WTC11 (cell line): ENCODE data around the gene PHAF1. TPM values are rescaled to one million over a fixed set of nuclear protein-coding genes. Genes with fewer than 3 reads are reported as not detected.
A peak's percentile ranks its signal among the peaks of the same experiment; 100 is the strongest.

Source experiments
- ATAC-seq: fragments of 200-7000 bp; cut with Tn5 transposase; 2 replicates; pipeline ENCODE4 v1.10.0; 2021; ENCODE audit warnings: mild to moderate bottlenecking, moderate library complexity
- CTCF ChIA-PET: fragments of 300-600 bp; sonication (Branson Sonifier 250); formaldehyde crosslinking; loops from one replicate; lab custom pipeline; 2021; ENCODE audit warnings: antibody characterized with exemption; lab: Charles Lee
- POLR2A ChIA-PET: fragments of 350-600 bp; sonication (Branson Sonifier 250); formaldehyde crosslinking; loops from one replicate; lab custom pipeline; 2021; ENCODE audit warnings: antibody characterized with exemption; lab: Charles Lee
- DNase-seq: peaks from one replicate; pipeline ENCODE4 v3.0.0; 2021; ENCODE audit warnings: low spot score
- H3K27ac Mint-ChIP-seq: 2 replicates; pipeline ENCODE4 v1.8.0; 2021; ENCODE audit warnings: mixed read lengths
- H3K27me3 Mint-ChIP-seq: 2 replicates; pipeline ENCODE4 v1.8.0; 2021; ENCODE audit warnings: low read depth, mild to moderate bottlenecking, moderate library complexity, mixed read lengths
- H3K36me3 Mint-ChIP-seq: 2 replicates; pipeline ENCODE4 v1.8.0; 2021; ENCODE audit warnings: mixed read lengths
- H3K4me1 Mint-ChIP-seq: 2 replicates; pipeline ENCODE4 v1.8.0; 2022; ENCODE audit warnings: mixed read lengths
- H3K4me3 Mint-ChIP-seq: 2 replicates; pipeline ENCODE4 v1.8.0; 2021; ENCODE audit warnings: mild to moderate bottlenecking, moderate library complexity, mixed read lengths
- H3K9me3 Mint-ChIP-seq: 2 replicates; pipeline ENCODE4 v1.8.0; 2021; ENCODE audit warnings: mixed read lengths
- ATF1 ChIP-seq: sonication (generic); formaldehyde crosslinking; IDR thresholded peaks from 2 replicates; pipeline ENCODE4 v1.8.1; 2023; ENCODE audit warnings: mild to moderate bottlenecking, moderate library complexity, missing genetic modification reagents
- CBFB ChIP-seq: sonication (generic); formaldehyde crosslinking; IDR thresholded peaks from 2 replicates; pipeline ENCODE4 v1.8.1; 2022; ENCODE audit warnings: mild to moderate bottlenecking, low read depth, missing genetic modification reagents
- CDX4 ChIP-seq: fragments of 250-450 bp; sonication (Bioruptor Pico); IDR thresholded peaks from 2 replicates; pipeline ENCODE4 v1.9.0; 2021; ENCODE audit warnings: moderate library complexity, mild to moderate bottlenecking, inconsistent platforms, borderline replicate concordance
- CREB1 ChIP-seq: sonication (generic); formaldehyde crosslinking; IDR thresholded peaks from 2 replicates; pipeline ENCODE4 v1.8.0; 2023; ENCODE audit warnings: mild to moderate bottlenecking, missing genetic modification reagents
- CTCF ChIP-seq: fragments of 200-600 bp; IDR thresholded peaks from 2 replicates; pipeline ENCODE4 v1.8.0; 2022; ENCODE audit warnings: antibody characterized with exemption
- E2F4 ChIP-seq: sonication (generic); formaldehyde crosslinking; IDR thresholded peaks from 2 replicates; pipeline ENCODE4 v1.8.1; 2022; ENCODE audit warnings: low read depth, mild to moderate bottlenecking, moderate library complexity, missing genetic modification reagents, borderline replicate concordance
- FOXP1 ChIP-seq: sonication (generic); formaldehyde crosslinking; IDR thresholded peaks from 2 replicates; pipeline ENCODE4 v1.8.0; 2022; ENCODE audit warnings: missing genetic modification reagents, mild to moderate bottlenecking, moderate library complexity, borderline replicate concordance
- GABPB1 ChIP-seq: sonication (generic); formaldehyde crosslinking; IDR thresholded peaks from 2 replicates; pipeline ENCODE4 v1.8.1; 2023; ENCODE audit warnings: mild to moderate bottlenecking, missing genetic modification reagents
- GRHL2 ChIP-seq: fragments of 250-450 bp; sonication (Bioruptor Pico); IDR thresholded peaks from 2 replicates; pipeline ENCODE4 v1.8.0; 2022; ENCODE audit warnings: mild to moderate bottlenecking, moderate library complexity; ENCODE audit not compliant: insufficient replicate concordance, severe bottlenecking
- HMGXB4 ChIP-seq: sonication (generic); formaldehyde crosslinking; IDR thresholded peaks from 2 replicates; pipeline ENCODE4 v1.8.1; 2023; ENCODE audit warnings: mild to moderate bottlenecking, moderate library complexity, missing genetic modification reagents
- NFATC4 ChIP-seq: fragments of 250-450 bp; sonication (Bioruptor Pico); IDR thresholded peaks from 2 replicates; pipeline ENCODE4 v1.9.0; 2021; ENCODE audit warnings: mild to moderate bottlenecking
- NR2C2 ChIP-seq: sonication (generic); formaldehyde crosslinking; IDR thresholded peaks from 2 replicates; pipeline ENCODE4 v1.8.0; 2022; ENCODE audit warnings: mild to moderate bottlenecking, missing genetic modification reagents
- PRDM15 ChIP-seq: sonication (generic); formaldehyde crosslinking; IDR thresholded peaks from 2 replicates; pipeline ENCODE4 v1.8.0; 2022; ENCODE audit warnings: missing genetic modification reagents
- SMAD3 ChIP-seq: sonication (generic); formaldehyde crosslinking; IDR thresholded peaks from 2 replicates; pipeline ENCODE4 v1.8.0; 2022; ENCODE audit warnings: missing genetic modification reagents, mild to moderate bottlenecking, borderline replicate concordance
- SP1 ChIP-seq: sonication (generic); formaldehyde crosslinking; conservative IDR thresholded peaks from 2 replicates; pipeline ENCODE4 v1.8.1; 2022; ENCODE audit warnings: missing genetic modification reagents
- TCF7 ChIP-seq: sonication (generic); formaldehyde crosslinking; IDR thresholded peaks from 2 replicates; pipeline ENCODE4 v1.8.0; 2022; ENCODE audit warnings: mild to moderate bottlenecking, low read depth, missing genetic modification reagents, moderate library complexity
- TEAD1 ChIP-seq: sonication (generic); formaldehyde crosslinking; IDR thresholded peaks from 2 replicates; pipeline ENCODE4 v1.8.0; 2022; ENCODE audit warnings: mild to moderate bottlenecking, missing genetic modification reagents
- ZBTB21 ChIP-seq: sonication (generic); formaldehyde crosslinking; IDR thresholded peaks from 2 replicates; pipeline ENCODE4 v1.8.1; 2023; ENCODE audit warnings: mild to moderate bottlenecking, missing genetic modification reagents, borderline replicate concordance
- ZNF219 ChIP-seq: sonication (generic); formaldehyde crosslinking; IDR thresholded peaks from 2 replicates; pipeline ENCODE4 v1.8.0; 2023; ENCODE audit warnings: missing genetic modification reagents, mild to moderate bottlenecking, borderline replicate concordance
- ZNF232 ChIP-seq: sonication (generic); formaldehyde crosslinking; IDR thresholded peaks from 2 replicates; pipeline ENCODE4 v1.8.0; 2022; ENCODE audit warnings: mild to moderate bottlenecking, missing genetic modification reagents
- ZNF425 ChIP-seq: fragments of 250-450 bp; sonication (Bioruptor Pico); conservative IDR thresholded peaks from 2 replicates; pipeline ENCODE4 v1.9.0; 2021; ENCODE audit warnings: mild to moderate bottlenecking
- total RNA-seq: library from RNA; stranded (reverse); gene quantifications from 3 replicates; pipeline ENCODE4 v1.2.3, GENCODE V29; 2021

The PHAF1 gene
- total RNA-seq, 1 experiment from 2014 or later: 18.8 TPM

GRCh38 chr16:67109407-67110135, at the start of gene PHAF1 (continued):
- TF ChIP-seq CTCF (no peak), ZBTB21 (CRISPR knock-in tag) (no peak), ATF1 (CRISPR knock-in tag) (no peak), GABPB1 (CRISPR knock-in tag) (peak; percentile 78), PRDM15 (CRISPR knock-in tag) (no peak), FOXP1 (CRISPR knock-in tag) (peak; percentile 49; the same call in 1 of the 2 replicates), HMGXB4 (peak; percentile 72; the same call in 1 of the 2 replicates), GRHL2 (no peak), ZNF232 (peak; percentile 61; the same call in 1 of the 2 replicates), CDX4 (no peak), TCF7 (CRISPR knock-in tag) (no peak), ZNF219 (CRISPR knock-in tag) (no peak), CBFB (CRISPR knock-in tag) (no peak), TEAD1 (0 out of 2 replicates have a peak, but pooled peaks have one; percentile 64)

GRCh38 chr16:67063008-67063407, 46.7 kb upstream of the PHAF1 start:
- CTCF ChIA-PET: no interaction called here
- no peaks in the 10 kb centered on the region for H3K27me3 Mint-ChIP-seq
- no peak overlapping the region for H3K4me3 Mint-ChIP-seq
- no peaks in the 10 kb centered on the region for H3K4me1 Mint-ChIP-seq
- H3K9me3 Mint-ChIP-seq: no peaks in the 10 kb centered on the region
- H3K27ac Mint-ChIP-seq: peak overlapping the region; percentile 18
- POLR2A ChIA-PET: interaction anchor here (0.9 kb wide), 1 partner anchor 43 kb away, joined by 3 read pairs; no protein-coding TSS in a partner anchor
- ATAC-seq (no peak), DNase-seq (no peak)
- H3K36me3 Mint-ChIP-seq: peaks cover 13% of the 10 kb centered on the region
- TF ChIP-seq CREB1: no peak
- no peak for TF ChIP-seq PRDM15 (CRISPR knock-in tag)
- no peak for TF ChIP-seq NR2C2 (CRISPR knock-in tag)
- TF ChIP-seq SMAD3 (CRISPR knock-in tag): no peak
- no peak for TF ChIP-seq SP1 (CRISPR knock-in tag)
- TF ChIP-seq ZNF425: no peak
- TF ChIP-seq E2F4 (CRISPR knock-in tag): no peak
- TF ChIP-seq NFATC4 (CRISPR knock-in tag): no peak
